ENCODE measurements around the gene ABI3BP. TPM values are rescaled to one million over a fixed set of nuclear protein-coding genes. Genes with fewer than 3 reads are reported as not detected.

The ABI3BP gene
- polyA plus RNA-seq, 1 of the 3 experiments (the other 2 are of a cell fraction) = 8.4 TPM

GRCh38 chr3:101038880-101039279 lies 45.7 kb upstream of the ABI3BP start:
- no peak for TF ChIP-seq GATA2 (CRISPR knock-in tag; IDR thresholded peaks at IDR 0.05)
- no peak for TF ChIP-seq USF1 (IDR thresholded peaks at IDR 0.05; ENCODE audit: borderline replicate concordance, low read depth)
- no peak for TF ChIP-seq SMC3 (IDR thresholded peaks at IDR 0.05; ENCODE audit: low read depth, low read length)
- H3K27me3 ChIP-seq (ENCODE audit: insufficient read depth) = no peaks in the 10 kb centered on the region
- CTCF ChIA-PET = interaction anchor here (1.0 kb wide), 1 partner anchor 9 kb away, joined by 3 read pairs; no protein-coding TSS in a partner anchor

GRCh38 chr3:101038393-101038792 lies 45.2 kb upstream of the ABI3BP start:
- H3F3A ChIP-seq (replicated peaks; ENCODE audit: insufficient read depth) = peaks cover 27% of the 10 kb centered on the region
- no peaks in the 10 kb centered on the region for H3K9me3 ChIP-seq
- no peak overlapping the region for H2AFZ ChIP-seq (ENCODE audit: low read depth)
- H3K9ac ChIP-seq = no peak overlapping the region
- no peak overlapping the region for H3K4me3 ChIP-seq (ENCODE audit: low read depth in 2 of 2, low read length in 1 of 2)
- no peak for DNase-seq
- CTCF ChIA-PET = interaction anchor here (1.0 kb wide), 1 partner anchor 10 kb away, joined by 3 read pairs; no protein-coding TSS in a partner anchor
- H3K9me2 ChIP-seq = no peaks in the 10 kb centered on the region
- H3K4me2 ChIP-seq = no peak overlapping the region
- WGBS (ENCODE audit: low lambda C conversion rate) = 100% methylated on average over 1 of the region's 1 CpG
- no peaks in the 10 kb centered on the region for H3K79me2 ChIP-seq (ENCODE audit: insufficient read depth)
- no peak overlapping the region for H3K27ac ChIP-seq (ENCODE audit: low read depth in 2 of 2, low read length in 1 of 2)
- POLR2A ChIA-PET = no interaction called here
- no peaks in the 10 kb centered on the region for H4K20me1 ChIP-seq (ENCODE audit: insufficient read depth)
- TF ChIP-seq PBX3 (IDR thresholded peaks at IDR 0.05) (no peak), USF2 (IDR thresholded peaks at IDR 0.05; ENCODE audit: borderline replicate concordance, low read depth, low read length) (no peak), GABPA (IDR thresholded peaks at IDR 0.05; ENCODE audit: low read depth) (no peak), TCF12 (IDR thresholded peaks at IDR 0.05) (no peak), TAF1 (IDR thresholded peaks at IDR 0.05; ENCODE audit: borderline replicate concordance, low read depth, low read length) (no peak), RAD21 (IDR thresholded peaks at IDR 0.05; ENCODE audit: low read length) (no peak), YY1 (IDR thresholded peaks at IDR 0.05; ENCODE audit: low read depth) (no peak), MEF2A (IDR thresholded peaks at IDR 0.05; ENCODE audit: borderline replicate concordance, low read depth) (no peak), USF1 (IDR thresholded peaks at IDR 0.05; ENCODE audit: borderline replicate concordance, low read depth) (no peak), SMC3 (IDR thresholded peaks at IDR 0.05; ENCODE audit: low read depth, low read length) (no peak), POLR2AphosphoS5 (IDR thresholded peaks at IDR 0.05; ENCODE audit: low read depth, low read length) (no peak), NRF1 (IDR thresholded peaks at IDR 0.05; ENCODE audit: low read depth, low read length) (no peak), EP300 (IDR thresholded peaks at IDR 0.05; ENCODE audit: borderline replicate concordance in 1 of 2, low read depth in 1 of 2, low read length in 1 of 2) (no peak), GATA2 (CRISPR knock-in tag; IDR thresholded peaks at IDR 0.05) (no peak), RXRA (IDR thresholded peaks at IDR 0.05; ENCODE audit: borderline replicate concordance, low read depth) (no peak), MAX (IDR thresholded peaks at IDR 0.05; ENCODE audit: low read depth) (no peak), REST (IDR thresholded peaks at IDR 0.05; ENCODE audit: low read depth, low read length) (no peak), FOXM1 (IDR thresholded peaks at IDR 0.05; ENCODE audit: low read depth) (no peak)
- H3K27me3 ChIP-seq (ENCODE audit: insufficient read depth) = no peaks in the 10 kb centered on the region
- H3K36me3 ChIP-seq (replicated peaks in 1 of 2; ENCODE audit: control insufficient read depth in 1 of 2, insufficient read depth in 2 of 2, low read length in 1 of 2) = no peaks in the 10 kb centered on the region
- peaks cover 0 to 21% of the 10 kb centered on the region in 2 experiments; a peak in 3 of 4 replicates for H3K4me1 ChIP-seq (ENCODE audit: control insufficient read depth in 1 of 2, insufficient read depth in 2 of 2, low read depth in 1 of 2, low read length in 1 of 2)

More at GRCh38 chr3:101038880-101039279, 45.7 kb upstream of the ABI3BP start:
- 88% methylated on average over 1 of the region's 1 CpG for WGBS (ENCODE audit: low lambda C conversion rate)
- DNase-seq = no peak
- Histone ChIP-seq H4K20me1 (ENCODE audit: insufficient read depth) (no peaks in the 10 kb centered on the region), H3F3A (replicated peaks; ENCODE audit: insufficient read depth) (peaks cover 31% of the 10 kb centered on the region), H3K4me2 (no peak overlapping the region), H3K4me3 (ENCODE audit: low read depth in 2 of 2, low read length in 1 of 2) (no peak overlapping the region), H3K9ac (no peak overlapping the region), H3K79me2 (ENCODE audit: insufficient read depth) (no peaks in the 10 kb centered on the region), H3K27ac (ENCODE audit: low read depth in 2 of 2, low read length in 1 of 2) (no peak overlapping the region), H3K9me2 (no peaks in the 10 kb centered on the region), H3K36me3 (replicated peaks in 1 of 2; ENCODE audit: control insufficient read depth in 1 of 2, insufficient read depth in 2 of 2, low read length in 1 of 2) (no peaks in the 10 kb centered on the region), H3K9me3 (no peaks in the 10 kb centered on the region), H2AFZ (ENCODE audit: low read depth) (no peak overlapping the region), H3K4me1 (ENCODE audit: control insufficient read depth in 1 of 2, insufficient read depth in 2 of 2, low read depth in 1 of 2, low read length in 1 of 2) (peaks cover 0 to 21% of the 10 kb centered on the region in 2 experiments; a peak in 3 of 4 replicates)
- POLR2A ChIA-PET = no interaction called here
